Measurements from ENCODE around the gene RYR3.

DNA sequence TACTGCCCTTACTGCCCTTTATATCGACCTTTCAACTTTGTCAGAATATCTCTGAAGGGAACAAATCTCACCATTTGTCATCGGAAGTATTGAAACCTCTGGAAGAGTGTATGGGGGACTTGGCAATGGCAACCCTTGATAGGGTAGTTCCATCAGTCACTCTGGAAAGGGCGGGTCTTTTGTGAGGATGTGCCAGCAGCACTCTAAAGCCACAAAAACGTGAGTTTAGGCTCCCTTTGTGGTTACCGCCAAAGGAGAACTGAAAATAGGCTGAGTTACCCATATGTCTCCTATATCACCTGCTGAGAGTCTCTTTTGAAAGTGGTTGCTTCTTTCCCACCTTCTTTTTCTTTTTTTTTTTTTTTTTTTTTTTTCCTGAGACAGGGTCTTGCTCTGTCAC, 360.7 kb downstream of the RYR3 start:
- TF ChIP-seq, protein P1, sequence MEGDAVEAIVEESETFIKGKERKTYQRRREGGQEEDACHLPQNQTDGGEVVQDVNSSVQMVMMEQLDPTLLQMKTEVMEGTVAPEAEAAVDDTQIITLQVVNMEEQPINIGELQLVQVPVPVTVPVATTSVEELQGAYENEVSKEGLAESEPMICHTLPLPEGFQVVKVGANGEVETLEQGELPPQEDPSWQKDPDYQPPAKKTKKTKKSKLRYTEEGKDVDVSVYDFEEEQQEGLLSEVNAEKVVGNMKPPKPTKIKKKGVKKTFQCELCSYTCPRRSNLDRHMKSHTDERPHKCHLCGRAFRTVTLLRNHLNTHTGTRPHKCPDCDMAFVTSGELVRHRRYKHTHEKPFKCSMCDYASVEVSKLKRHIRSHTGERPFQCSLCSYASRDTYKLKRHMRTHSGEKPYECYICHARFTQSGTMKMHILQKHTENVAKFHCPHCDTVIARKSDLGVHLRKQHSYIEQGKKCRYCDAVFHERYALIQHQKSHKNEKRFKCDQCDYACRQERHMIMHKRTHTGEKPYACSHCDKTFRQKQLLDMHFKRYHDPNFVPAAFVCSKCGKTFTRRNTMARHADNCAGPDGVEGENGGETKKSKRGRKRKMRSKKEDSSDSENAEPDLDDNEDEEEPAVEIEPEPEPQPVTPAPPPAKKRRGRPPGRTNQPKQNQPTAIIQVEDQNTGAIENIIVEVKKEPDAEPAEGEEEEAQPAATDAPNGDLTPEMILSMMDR (IDR thresholded peaks at IDR 0.05): no peak
- TF ChIP-seq ZFX (IDR thresholded peaks at IDR 0.05; ENCODE audit: borderline replicate concordance): no peak
